Calu3 (cell line): Measurements from ENCODE around the gene CBX4. TPM values are rescaled to one million over a fixed set of nuclear protein-coding genes. Genes with fewer than 3 reads are reported as not detected.
A peak's percentile ranks its signal among the peaks of the same experiment; 100 is the strongest.

Experiments used
- Bru-seq: library from RNA; stranded (reverse); fragments of 400-500 nt; gene quantifications from one replicate; lab custom pipeline; 2021; lab: Mats Ljungman, UMichigan
- BruChase-seq, 2 experiments: library from RNA; stranded (reverse); fragments of 400-500 nt; gene quantifications; one replicate each; lab custom pipeline; 2021; lab: Mats Ljungman, UMichigan
- BruUV-seq: library from RNA; stranded (reverse); fragments of 400-500 nt; replicated peaks from 2 replicates; lab custom pipeline; 2021; lab: Mats Ljungman, UMichigan
- CTCF ChIA-PET: fragments of 300-600 bp; sonication (Branson Sonifier 250); formaldehyde crosslinking; loops from one replicate; lab custom pipeline; 2022; ENCODE audit warnings: antibody characterized with exemption; lab: Charles Lee
- DNase-seq: peaks from one replicate; pipeline ENCODE4 v3.0.0; 2022
- H3K27ac Mint-ChIP-seq: one replicate; pipeline ENCODE4 v1.8.0; 2022; ENCODE audit warnings: mixed read lengths; ENCODE audit not compliant: unreplicated experiment
- H3K27me3 Mint-ChIP-seq: one replicate; pipeline ENCODE4 v1.8.0; 2022; ENCODE audit warnings: mixed read lengths; ENCODE audit not compliant: unreplicated experiment
- H3K36me3 Mint-ChIP-seq: one replicate; pipeline ENCODE4 v1.8.0; 2022; ENCODE audit warnings: mild to moderate bottlenecking, moderate library complexity, mixed read lengths; ENCODE audit not compliant: insufficient read depth, unreplicated experiment
- H3K4me1 Mint-ChIP-seq: one replicate; pipeline ENCODE4 v1.8.0; 2022; ENCODE audit warnings: mild to moderate bottlenecking, low read depth, mixed read lengths; ENCODE audit not compliant: unreplicated experiment
- H3K4me3 Mint-ChIP-seq: one replicate; pipeline ENCODE4 v1.8.0; 2022; ENCODE audit warnings: mild to moderate bottlenecking, low read depth, moderate library complexity, mixed read lengths; ENCODE audit not compliant: unreplicated experiment
- H3K9me3 Mint-ChIP-seq: one replicate; pipeline ENCODE4 v1.8.0; 2022; ENCODE audit warnings: low read depth, mixed read lengths; ENCODE audit not compliant: unreplicated experiment
- CTCF ChIP-seq: fragments of 200-600 bp; IDR thresholded peaks from one replicate; pipeline ENCODE4 v1.8.0; 2022; ENCODE audit warnings: antibody characterized with exemption; ENCODE audit not compliant: unreplicated experiment
- intact Hi-C: fragments of 100-400 bp; cut with micrococcal nuclease; formaldehyde crosslinking; loops from one replicate; pipeline ENCODE4 v1.10.0; 2022; ENCODE audit not compliant: unreplicated experiment
- long read RNA-seq: library from polyadenylated mRNA; stranded (forward); transcript quantifications from one replicate; pipeline ENCODE4 v2.0.0, GENCODE V29; 2022
- total RNA-seq: library from RNA; stranded (reverse); gene quantifications from 2 replicates; pipeline ENCODE4 v1.2.3, GENCODE V29; 2022

CBX4 gene
- total RNA-seq (40.2 and 46.8 TPM in 2 replicates), Bru-seq, nascent RNA (percentile 76 among the genes with signal in this experiment), BruChase-seq, experiment 1, labeled RNA remaining after a 6-hour chase (percentile 71 among the genes with signal in this experiment), BruChase-seq, experiment 2, labeled RNA remaining after a 2-hour chase (percentile 74 among the genes with signal in this experiment)
- long read RNA-seq, transcript CBX4-201 (5 exons, 2,664 nt) = major isoform, 17 of 32 reads
- long read RNA-seq, partial matches to known transcripts = 1 of 32 reads
- long read RNA-seq, other reads (novel, unspliced or antisense) = 14 of 32 reads

- TF ChIP-seq CTCF = peak; percentile 97
- CTCF ChIA-PET = interaction anchor here (0.6 to 2.8 kb wide), 17 partner anchors 9 to 911 kb away, joined by 3 to 20 read pairs (median 4); no protein-coding TSS in a partner anchor
- intact Hi-C loops = loop anchor here (5.0 kb wide), 1 partner anchor 42 kb away; the partner anchor contains the start of gene CBX8
- peaks cover 15% of the 10 kb centered on the region for H3K4me1 Mint-ChIP-seq
- no peaks in the 10 kb centered on the region for H3K9me3 Mint-ChIP-seq
- H3K4me3 Mint-ChIP-seq = peak within 1 kb of the TSS; percentile 85
- H3K27ac Mint-ChIP-seq = peak within 1 kb of the TSS; percentile 74
- H3K36me3 Mint-ChIP-seq = peaks cover 75% of the 10 kb centered on the region
- peak; percentile 96 for DNase-seq
- TSS peak; percentile 30 for BruUV-seq
- H3K27me3 Mint-ChIP-seq = peaks cover 38% of the 10 kb centered on the region
These were observed at the start of gene CBX4 for GRCh38 chr17:79839356-79840268. TSS of gene CBX4 (minus strand) at chr17:79839440. CDS start at chr17:79839251, 189 bp downstream.

DNA sequence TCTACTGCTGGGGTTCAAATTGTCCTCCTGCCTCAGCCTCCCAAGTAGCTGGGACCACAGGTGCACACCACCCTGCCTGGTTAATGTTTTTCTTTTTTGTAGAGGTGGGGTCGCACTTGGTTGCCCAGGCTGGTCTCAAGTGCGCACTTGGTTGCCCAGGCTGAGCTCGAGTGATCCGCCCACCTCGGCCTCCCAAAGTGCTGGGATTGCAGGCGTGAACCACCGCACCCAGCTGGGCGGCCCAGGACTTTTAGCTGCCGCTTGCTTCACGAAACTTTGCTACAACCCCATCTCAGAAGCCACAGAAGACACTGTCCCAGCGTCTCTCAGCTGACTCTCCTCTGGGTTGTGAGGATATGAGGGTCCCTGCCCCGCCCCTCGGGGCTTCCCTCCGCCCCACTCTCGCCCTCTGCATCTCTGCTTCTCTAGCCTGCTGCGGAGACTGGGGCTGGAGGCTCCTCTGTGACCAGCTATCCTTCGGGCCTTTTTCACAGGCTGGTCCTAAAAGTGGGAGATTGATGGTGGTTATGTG is 48.8 kb upstream of the CBX4 start:
- Mint-ChIP-seq H3K27ac (no peak overlapping the region), H3K27me3 (peaks cover 23% of the 10 kb centered on the region), H3K9me3 (no peaks in the 10 kb centered on the region), H3K4me3 (no peak overlapping the region), H3K36me3 (peaks cover 7% of the 10 kb centered on the region), H3K4me1 (peaks cover 18% of the 10 kb centered on the region)
- no TSS peak for BruUV-seq
- CTCF ChIA-PET = no interaction called here
- intact Hi-C loops = no loop called here
- DNase-seq = no peak
- TF ChIP-seq CTCF = no peak

GRCh38 chr17:79887451-79887991 is 48.3 kb upstream of the CBX4 start:
- no TSS peak for BruUV-seq
- Mint-ChIP-seq H3K27me3 (peaks cover 23% of the 10 kb centered on the region), H3K27ac (no peak overlapping the region), H3K36me3 (peaks cover 3% of the 10 kb centered on the region), H3K4me3 (no peak overlapping the region), H3K9me3 (no peaks in the 10 kb centered on the region), H3K4me1 (peaks cover 13% of the 10 kb centered on the region)
- CTCF ChIA-PET = no interaction called here
- no peak for DNase-seq
- TF ChIP-seq CTCF = no peak
- intact Hi-C loops = no loop called here

DNA sequence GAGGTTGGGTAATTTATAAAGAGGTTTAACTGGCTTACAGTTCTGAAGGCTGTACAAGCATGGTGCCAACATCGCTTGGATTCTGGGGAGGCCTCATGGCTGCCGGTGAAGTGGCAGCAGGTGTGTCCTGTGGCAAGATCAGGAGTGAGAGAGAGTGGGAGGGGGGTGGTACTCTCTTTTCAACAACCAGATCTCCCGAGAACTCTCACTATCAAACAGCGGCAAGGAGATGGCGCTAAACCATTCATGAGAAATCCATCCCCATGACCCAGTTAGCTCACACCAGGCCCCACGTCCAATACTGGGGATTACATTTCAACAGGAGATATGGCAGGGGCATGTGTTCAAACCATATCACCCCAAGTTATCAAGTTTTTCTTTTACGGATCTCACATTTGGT is 44.0 kb upstream of the CBX4 start:
- no peaks in the 10 kb centered on the region for H3K4me1 Mint-ChIP-seq
- H3K36me3 Mint-ChIP-seq = no peaks in the 10 kb centered on the region
- TF ChIP-seq CTCF = no peak
- CTCF ChIA-PET = no interaction called here
- peaks cover 23% of the 10 kb centered on the region for H3K27me3 Mint-ChIP-seq
- no peaks in the 10 kb centered on the region for H3K9me3 Mint-ChIP-seq
- intact Hi-C loops = no loop called here
- H3K4me3 Mint-ChIP-seq = no peak overlapping the region
- no peak overlapping the region for H3K27ac Mint-ChIP-seq
- no TSS peak for BruUV-seq
- no peak for DNase-seq
